GM12874 (cell line): ENCODE measurements around the gene PYCR2.

ENCODE experiments used
- CTCF ChIP-seq: IDR thresholded peaks from 2 replicates; pipeline ENCODE4 v1.5.1; 2011; ENCODE audit warnings: low read depth, mild to moderate bottlenecking, control low read depth, low read length, moderate library complexity; ENCODE audit not compliant: insufficient read depth

Gene PYCR2

GRCh38 chr1:225911191-225912130, 12.6 kb downstream of the PYCR2 start:
- peak; percentile 93 for TF ChIP-seq CTCF

- TF ChIP-seq CTCF, result no peak
These were observed 14.6 kb downstream of the PYCR2 start for GRCh38 chr1:225909477-225909876.

DNA sequence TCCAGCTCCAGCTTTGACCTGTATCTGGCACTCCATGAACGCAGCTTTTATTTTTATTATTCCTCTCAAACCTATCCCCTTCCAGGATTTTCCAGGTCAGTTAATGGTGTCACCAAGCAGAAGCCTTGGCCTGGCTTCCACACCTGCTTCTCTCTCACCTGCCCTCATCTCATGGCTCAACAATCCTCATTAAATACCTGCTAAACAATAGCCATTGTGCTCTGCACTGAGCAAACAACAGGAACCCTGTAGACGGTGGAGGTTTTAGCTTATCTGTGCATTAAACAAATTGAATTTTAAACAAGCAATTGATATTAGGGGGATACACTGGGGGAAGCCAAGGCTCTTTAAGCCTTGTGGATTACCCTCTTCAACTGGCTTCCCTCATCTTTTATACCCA, 15.3 kb downstream of the PYCR2 start:
- no peak for TF ChIP-seq CTCF

GRCh38 chr1:225908013-225908640, 15.9 kb downstream of the PYCR2 start:
- TF ChIP-seq CTCF, result no peak

DNA sequence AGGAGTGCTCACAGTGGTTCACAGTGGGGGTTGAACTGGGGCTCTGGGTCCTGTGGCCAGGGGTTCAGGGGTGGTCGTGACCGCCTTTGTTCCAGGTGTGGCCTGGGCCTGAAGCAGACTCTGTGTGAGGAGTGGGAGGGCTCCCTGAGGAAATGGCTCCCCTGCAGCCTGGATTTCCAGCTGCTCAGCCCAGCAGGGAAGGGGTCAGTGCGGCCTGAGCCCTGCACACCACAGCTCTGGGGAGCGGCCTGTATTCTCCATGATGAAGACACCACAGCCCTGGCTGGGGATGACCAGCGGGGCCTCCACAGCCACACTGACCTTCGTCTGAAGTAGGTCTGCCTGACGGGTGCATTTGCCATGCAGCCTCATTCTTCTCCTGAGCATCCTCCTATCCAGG, 16.7 kb downstream of the PYCR2 start:
- no peak for TF ChIP-seq CTCF

- no peak for TF ChIP-seq CTCF
These were observed 17.6 kb downstream of the PYCR2 start for GRCh38 chr1:225906467-225906866.

DNA sequence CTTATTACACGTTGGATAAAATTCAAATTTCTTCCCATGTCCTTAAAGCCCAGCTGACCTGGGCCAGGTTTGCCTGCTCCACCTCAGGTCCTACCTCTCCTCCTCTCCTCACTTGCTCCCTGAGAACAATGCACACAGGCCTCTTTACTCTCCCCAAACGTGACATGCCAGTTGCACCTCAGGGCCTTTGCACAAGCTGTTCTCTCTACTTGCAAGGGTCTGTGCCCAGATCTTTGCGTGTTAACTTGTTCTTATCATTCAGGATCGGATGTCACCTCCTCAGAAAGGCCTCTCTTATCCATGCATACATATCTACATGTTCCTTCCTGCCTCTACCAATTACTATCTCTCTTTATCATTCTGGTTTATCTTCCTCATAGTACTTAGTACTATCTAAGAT, 20.4 kb downstream of the PYCR2 start:
- no peak for TF ChIP-seq CTCF
